ENCODE results near the gene PRSS21.

- TF ChIP-seq, protein P1, sequence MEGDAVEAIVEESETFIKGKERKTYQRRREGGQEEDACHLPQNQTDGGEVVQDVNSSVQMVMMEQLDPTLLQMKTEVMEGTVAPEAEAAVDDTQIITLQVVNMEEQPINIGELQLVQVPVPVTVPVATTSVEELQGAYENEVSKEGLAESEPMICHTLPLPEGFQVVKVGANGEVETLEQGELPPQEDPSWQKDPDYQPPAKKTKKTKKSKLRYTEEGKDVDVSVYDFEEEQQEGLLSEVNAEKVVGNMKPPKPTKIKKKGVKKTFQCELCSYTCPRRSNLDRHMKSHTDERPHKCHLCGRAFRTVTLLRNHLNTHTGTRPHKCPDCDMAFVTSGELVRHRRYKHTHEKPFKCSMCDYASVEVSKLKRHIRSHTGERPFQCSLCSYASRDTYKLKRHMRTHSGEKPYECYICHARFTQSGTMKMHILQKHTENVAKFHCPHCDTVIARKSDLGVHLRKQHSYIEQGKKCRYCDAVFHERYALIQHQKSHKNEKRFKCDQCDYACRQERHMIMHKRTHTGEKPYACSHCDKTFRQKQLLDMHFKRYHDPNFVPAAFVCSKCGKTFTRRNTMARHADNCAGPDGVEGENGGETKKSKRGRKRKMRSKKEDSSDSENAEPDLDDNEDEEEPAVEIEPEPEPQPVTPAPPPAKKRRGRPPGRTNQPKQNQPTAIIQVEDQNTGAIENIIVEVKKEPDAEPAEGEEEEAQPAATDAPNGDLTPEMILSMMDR (conservative IDR thresholded peaks at IDR 0.05), result no peak
- TF ChIP-seq ZFX (IDR thresholded peaks at IDR 0.05), result no peak
Observed at GRCh38 chr16:2856686-2857450, 39.8 kb downstream of the PRSS21 start.
